ENCODE results near the gene TTC29. TPM values are rescaled to one million over a fixed set of nuclear protein-coding genes. Genes with fewer than 3 reads are reported as not detected.

The TTC29 gene
- total and polyA plus RNA-seq, 2 experiments from 2014 or later = 0.52 to 0.60 TPM

DNA sequence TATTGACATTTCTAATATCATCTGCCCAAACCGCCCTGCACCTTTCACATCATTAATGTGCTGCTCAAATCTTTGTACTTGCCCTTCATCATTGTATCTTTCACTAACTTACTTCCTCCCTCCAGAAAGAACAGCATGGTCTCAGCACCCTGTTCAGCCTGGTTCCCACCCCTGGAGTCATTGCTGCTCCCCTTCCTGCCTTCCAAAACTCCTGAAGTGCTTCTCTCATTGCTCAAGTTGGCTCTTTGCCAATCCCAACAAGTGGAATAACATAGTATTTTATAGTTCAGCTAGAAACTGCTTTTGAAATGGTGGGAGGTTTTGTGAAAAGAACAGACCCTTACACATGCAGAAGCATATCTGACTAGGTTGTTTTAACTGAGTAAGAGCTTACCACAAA is 14.0 kb upstream of the TTC29 start (continued):
- TF ChIP-seq, protein P1, sequence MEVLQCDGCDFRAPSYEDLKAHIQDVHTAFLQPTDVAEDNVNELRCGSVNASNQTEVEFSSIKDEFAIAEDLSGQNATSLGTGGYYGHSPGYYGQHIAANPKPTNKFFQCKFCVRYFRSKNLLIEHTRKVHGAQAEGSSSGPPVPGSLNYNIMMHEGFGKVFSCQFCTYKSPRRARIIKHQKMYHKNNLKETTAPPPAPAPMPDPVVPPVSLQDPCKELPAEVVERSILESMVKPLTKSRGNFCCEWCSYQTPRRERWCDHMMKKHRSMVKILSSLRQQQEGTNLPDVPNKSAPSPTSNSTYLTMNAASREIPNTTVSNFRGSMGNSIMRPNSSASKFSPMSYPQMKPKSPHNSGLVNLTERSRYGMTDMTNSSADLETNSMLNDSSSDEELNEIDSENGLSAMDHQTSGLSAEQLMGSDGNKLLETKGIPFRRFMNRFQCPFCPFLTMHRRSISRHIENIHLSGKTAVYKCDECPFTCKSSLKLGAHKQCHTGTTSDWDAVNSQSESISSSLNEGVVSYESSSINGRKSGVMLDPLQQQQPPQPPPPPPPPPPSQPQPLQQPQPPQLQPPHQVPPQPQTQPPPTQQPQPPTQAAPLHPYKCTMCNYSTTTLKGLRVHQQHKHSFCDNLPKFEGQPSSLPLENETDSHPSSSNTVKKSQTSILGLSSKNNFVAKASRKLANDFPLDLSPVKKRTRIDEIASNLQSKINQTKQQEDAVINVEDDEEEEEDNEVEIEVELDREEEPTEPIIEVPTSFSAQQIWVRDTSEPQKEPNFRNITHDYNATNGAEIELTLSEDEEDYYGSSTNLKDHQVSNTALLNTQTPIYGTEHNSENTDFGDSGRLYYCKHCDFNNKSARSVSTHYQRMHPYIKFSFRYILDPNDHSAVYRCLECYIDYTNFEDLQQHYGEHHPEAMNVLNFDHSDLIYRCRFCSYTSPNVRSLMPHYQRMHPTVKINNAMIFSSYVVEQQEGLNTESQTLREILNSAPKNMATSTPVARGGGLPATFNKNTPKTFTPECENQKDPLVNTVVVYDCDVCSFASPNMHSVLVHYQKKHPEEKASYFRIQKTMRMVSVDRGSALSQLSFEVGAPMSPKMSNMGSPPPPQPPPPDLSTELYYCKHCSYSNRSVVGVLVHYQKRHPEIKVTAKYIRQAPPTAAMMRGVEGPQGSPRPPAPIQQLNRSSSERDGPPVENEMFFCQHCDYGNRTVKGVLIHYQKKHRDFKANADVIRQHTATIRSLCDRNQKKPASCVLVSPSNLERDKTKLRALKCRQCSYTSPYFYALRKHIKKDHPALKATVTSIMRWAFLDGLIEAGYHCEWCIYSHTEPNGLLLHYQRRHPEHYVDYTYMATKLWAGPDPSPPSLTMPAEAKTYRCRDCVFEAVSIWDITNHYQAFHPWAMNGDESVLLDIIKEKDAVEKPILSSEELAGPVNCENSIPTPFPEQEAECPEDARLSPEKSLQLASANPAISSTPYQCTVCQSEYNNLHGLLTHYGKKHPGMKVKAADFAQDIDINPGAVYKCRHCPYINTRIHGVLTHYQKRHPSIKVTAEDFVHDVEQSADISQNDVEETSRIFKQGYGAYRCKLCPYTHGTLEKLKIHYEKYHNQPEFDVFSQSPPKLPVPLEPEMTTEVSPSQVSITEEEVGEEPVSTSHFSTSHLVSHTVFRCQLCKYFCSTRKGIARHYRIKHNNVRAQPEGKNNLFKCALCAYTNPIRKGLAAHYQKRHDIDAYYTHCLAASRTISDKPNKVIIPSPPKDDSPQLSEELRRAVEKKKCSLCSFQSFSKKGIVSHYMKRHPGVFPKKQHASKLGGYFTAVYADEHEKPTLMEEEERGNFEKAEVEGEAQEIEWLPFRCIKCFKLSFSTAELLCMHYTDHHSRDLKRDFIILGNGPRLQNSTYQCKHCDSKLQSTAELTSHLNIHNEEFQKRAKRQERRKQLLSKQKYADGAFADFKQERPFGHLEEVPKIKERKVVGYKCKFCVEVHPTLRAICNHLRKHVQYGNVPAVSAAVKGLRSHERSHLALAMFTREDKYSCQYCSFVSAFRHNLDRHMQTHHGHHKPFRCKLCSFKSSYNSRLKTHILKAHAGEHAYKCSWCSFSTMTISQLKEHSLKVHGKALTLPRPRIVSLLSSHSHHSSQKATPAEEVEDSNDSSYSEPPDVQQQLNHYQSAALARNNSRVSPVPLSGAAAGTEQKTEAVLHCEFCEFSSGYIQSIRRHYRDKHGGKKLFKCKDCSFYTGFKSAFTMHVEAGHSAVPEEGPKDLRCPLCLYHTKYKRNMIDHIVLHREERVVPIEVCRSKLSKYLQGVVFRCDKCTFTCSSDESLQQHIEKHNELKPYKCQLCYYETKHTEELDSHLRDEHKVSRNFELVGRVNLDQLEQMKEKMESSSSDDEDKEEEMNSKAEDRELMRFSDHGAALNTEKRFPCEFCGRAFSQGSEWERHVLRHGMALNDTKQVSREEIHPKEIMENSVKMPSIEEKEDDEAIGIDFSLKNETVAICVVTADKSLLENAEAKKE (CRISPR knock-in tag; IDR thresholded peaks at IDR 0.05) = no peak
- TF ChIP-seq, protein P2, sequence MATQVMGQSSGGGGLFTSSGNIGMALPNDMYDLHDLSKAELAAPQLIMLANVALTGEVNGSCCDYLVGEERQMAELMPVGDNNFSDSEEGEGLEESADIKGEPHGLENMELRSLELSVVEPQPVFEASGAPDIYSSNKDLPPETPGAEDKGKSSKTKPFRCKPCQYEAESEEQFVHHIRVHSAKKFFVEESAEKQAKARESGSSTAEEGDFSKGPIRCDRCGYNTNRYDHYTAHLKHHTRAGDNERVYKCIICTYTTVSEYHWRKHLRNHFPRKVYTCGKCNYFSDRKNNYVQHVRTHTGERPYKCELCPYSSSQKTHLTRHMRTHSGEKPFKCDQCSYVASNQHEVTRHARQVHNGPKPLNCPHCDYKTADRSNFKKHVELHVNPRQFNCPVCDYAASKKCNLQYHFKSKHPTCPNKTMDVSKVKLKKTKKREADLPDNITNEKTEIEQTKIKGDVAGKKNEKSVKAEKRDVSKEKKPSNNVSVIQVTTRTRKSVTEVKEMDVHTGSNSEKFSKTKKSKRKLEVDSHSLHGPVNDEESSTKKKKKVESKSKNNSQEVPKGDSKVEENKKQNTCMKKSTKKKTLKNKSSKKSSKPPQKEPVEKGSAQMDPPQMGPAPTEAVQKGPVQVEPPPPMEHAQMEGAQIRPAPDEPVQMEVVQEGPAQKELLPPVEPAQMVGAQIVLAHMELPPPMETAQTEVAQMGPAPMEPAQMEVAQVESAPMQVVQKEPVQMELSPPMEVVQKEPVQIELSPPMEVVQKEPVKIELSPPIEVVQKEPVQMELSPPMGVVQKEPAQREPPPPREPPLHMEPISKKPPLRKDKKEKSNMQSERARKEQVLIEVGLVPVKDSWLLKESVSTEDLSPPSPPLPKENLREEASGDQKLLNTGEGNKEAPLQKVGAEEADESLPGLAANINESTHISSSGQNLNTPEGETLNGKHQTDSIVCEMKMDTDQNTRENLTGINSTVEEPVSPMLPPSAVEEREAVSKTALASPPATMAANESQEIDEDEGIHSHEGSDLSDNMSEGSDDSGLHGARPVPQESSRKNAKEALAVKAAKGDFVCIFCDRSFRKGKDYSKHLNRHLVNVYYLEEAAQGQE (IDR thresholded peaks at IDR 0.05; ENCODE audit: unreplicated experiment) = no peak
- TF ChIP-seq CREB1 (CRISPR knock-in tag; IDR thresholded peaks at IDR 0.05; ENCODE audit: low read depth) (no peak), NANOG (IDR thresholded peaks at IDR 0.05; ENCODE audit: borderline replicate concordance) (no peak), EZH2 (IDR thresholded peaks at IDR 0.05; ENCODE audit: low read depth, unreplicated experiment) (no peak), ZNF114 (CRISPR knock-in tag; IDR thresholded peaks at IDR 0.05) (no peak), ZNF331 (CRISPR knock-in tag; IDR thresholded peaks at IDR 0.05; ENCODE audit: low read depth) (no peak), JUNB (IDR thresholded peaks at IDR 0.05; ENCODE audit: unreplicated experiment) (no peak)

Measured in GM23338 (cell line).